Astrocyte (in vitro differentiated cells and primary cell): ENCODE data around the gene NLGN1.

ENCODE experiments used
- CTCF ChIP-seq: IDR thresholded peaks from 2 replicates; pipeline ENCODE4 v1.5.1; 2011; ENCODE audit warnings: low read depth, mild to moderate bottlenecking, inconsistent platforms, low read length, moderate library complexity; ENCODE audit not compliant: insufficient read depth
- EZH2 ChIP-seq: IDR thresholded peaks from 2 replicates; pipeline ENCODE4 v1.6.1; 2012; ENCODE audit warnings: mild to moderate bottlenecking, low read length, inconsistent platforms; ENCODE audit not compliant: insufficient read depth

- TF ChIP-seq CTCF (no peak), EZH2 (no peak)
Measured at GRCh38 chr3:174218016-174218415, 820.5 kb downstream of the NLGN1 start.
